HG02623 (cell line): ENCODE measurements around the gene RNF223.
"Not testable (repeated sequence)": the region's sequence is repeated elsewhere in the genome, so short reads cannot be mapped to it uniquely, and the experiment has no call there.

Experiments used
- ATAC-seq: cut with Tn5 transposase; IDR thresholded peaks from one replicate; pipeline ENCODE4 v1.9.1; 2021; ENCODE audit warnings: moderate library complexity; ENCODE audit not compliant: unreplicated experiment

RNF223 gene

GRCh38 chr1:1088029-1088800 lies 14.1 kb upstream of the RNF223 start:
- ATAC-seq, result no peak

- no peak for ATAC-seq
These were observed 13.4 kb upstream of the RNF223 start for GRCh38 chr1:1087351-1088028.

- ATAC-seq, result no peak
These were observed 12.8 kb upstream of the RNF223 start for GRCh38 chr1:1086911-1087341.

GRCh38 chr1:1085911-1086841 lies 12.1 kb upstream of the RNF223 start:
- ATAC-seq, result no peak

- ATAC-seq, result no peak
These were observed 11.2 kb upstream of the RNF223 start for GRCh38 chr1:1085171-1085841.

- ATAC-seq, result no peak
These were observed 10.5 kb upstream of the RNF223 start for GRCh38 chr1:1084372-1085170.

- ATAC-seq, result no peak
These were observed 9.6 kb upstream of the RNF223 start for GRCh38 chr1:1083416-1084371.

GRCh38 chr1:1082776-1083415 lies 8.8 kb upstream of the RNF223 start:
- no peak for ATAC-seq

GRCh38 chr1:1082239-1082775 lies 8.2 kb upstream of the RNF223 start:
- ATAC-seq, result no peak

GRCh38 chr1:1081311-1082238 lies 7.5 kb upstream of the RNF223 start:
- ATAC-seq, result no peak

- ATAC-seq, result no peak
These were observed 6.8 kb upstream of the RNF223 start for GRCh38 chr1:1080951-1081310.

GRCh38 chr1:1080122-1080757 lies 6.1 kb upstream of the RNF223 start:
- ATAC-seq, result no peak

- ATAC-seq, result no peak
These were observed 5.5 kb upstream of the RNF223 start for GRCh38 chr1:1079408-1080121.

GRCh38 chr1:1077396-1077795 lies 3.3 kb upstream of the RNF223 start:
- ATAC-seq, result not testable (repeated sequence)

- ATAC-seq, result no peak
These were observed 1.2 kb upstream of the RNF223 start for GRCh38 chr1:1075148-1075935.
